Neural cell (in vitro differentiated cells): ENCODE data around the gene SUN5. TPM values are rescaled to one million over a fixed set of nuclear protein-coding genes. Genes with fewer than 3 reads are reported as not detected.

Experiments
- H2AFZ ChIP-seq: fragments of 200-600, 300-800 bp; sonication (generic), shearing (Covaris generic); 2 replicates; pipeline ENCODE4 v1.6.0; 2014; ENCODE audit warnings: low read depth, mild to moderate bottlenecking, antibody characterized with exemption, low read length, moderate library complexity
- H3F3A ChIP-seq: fragments of 200-600 bp; shearing (Covaris generic); 2 replicates; pipeline ENCODE4 v1.6.1; 2016; ENCODE audit warnings: mild to moderate bottlenecking, moderate library complexity, mixed read lengths, antibody characterized with exemption, low read length; ENCODE audit not compliant: insufficient read depth, poor library complexity, severe bottlenecking
- H3K27ac ChIP-seq: fragments of 200-600, 300-800 bp; sonication (generic), shearing (Covaris generic); 2 replicates; pipeline ENCODE4 v1.5.1; 2014; ENCODE audit warnings: mild to moderate bottlenecking, low read length, moderate library complexity
- H3K27me3 ChIP-seq: fragments of 300-800, 200-600 bp; sonication (generic), shearing (Covaris generic); 2 replicates; pipeline ENCODE4 v1.6.0; 2014; ENCODE audit warnings: mild to moderate bottlenecking, low read depth, low read length, moderate library complexity; ENCODE audit not compliant: insufficient read depth
- H3K36me3 ChIP-seq: fragments of 300-800, 200-600 bp; sonication (generic), shearing (Covaris generic); 2 replicates; pipeline ENCODE4 v1.5.1; 2014; ENCODE audit warnings: mild to moderate bottlenecking, antibody characterized with exemption, low read length, moderate library complexity; ENCODE audit not compliant: insufficient read depth
- H3K4me2 ChIP-seq: fragments of 300-800, 200-600 bp; sonication (generic), shearing (Covaris generic); 2 replicates; pipeline ENCODE4 v1.6.0; 2014; ENCODE audit warnings: mild to moderate bottlenecking, low read length
- H3K4me3 ChIP-seq: fragments of 300-800, 200-600 bp; sonication (generic), shearing (Covaris generic); 2 replicates; pipeline ENCODE4 v1.5.1; 2014; ENCODE audit warnings: mild to moderate bottlenecking, low read length, moderate library complexity
- H3K79me2 ChIP-seq: fragments of 200-600 bp; shearing (Covaris generic); replicated peaks from 2 replicates; pipeline ENCODE4 v1.6.0; 2014; ENCODE audit warnings: mild to moderate bottlenecking, low read length, moderate library complexity; ENCODE audit not compliant: insufficient read depth
- H3K9ac ChIP-seq: fragments of 300-800, 200-600 bp; sonication (generic), shearing (Covaris generic); 2 replicates; pipeline ENCODE4 v1.6.1; 2016; ENCODE audit warnings: mild to moderate bottlenecking, low read length, mixed read lengths
- H3K9me2 ChIP-seq: fragments of 200-600 bp; shearing (Covaris generic); 2 replicates; pipeline ENCODE4 v1.6.1; 2016; ENCODE audit warnings: mild to moderate bottlenecking, low read length, mixed read lengths; ENCODE audit not compliant: insufficient read depth
- H3K9me3 ChIP-seq: fragments of 200-600, 300-800 bp; sonication (generic), shearing (Covaris generic); 2 replicates; pipeline ENCODE4 v1.6.1; 2016; ENCODE audit warnings: mild to moderate bottlenecking, mixed run types, low read length, moderate library complexity, mixed read lengths
- H4K20me1 ChIP-seq: fragments of 200-600 bp; shearing (Covaris generic); 2 replicates; pipeline ENCODE4 v1.6.1; 2016; ENCODE audit warnings: mild to moderate bottlenecking, mixed run types; ENCODE audit not compliant: insufficient read depth
- EP300 ChIP-seq: fragments of 450-650 bp; conservative IDR thresholded peaks from 2 replicates; pipeline ENCODE4 v1.6.1; 2014; ENCODE audit warnings: antibody characterized with exemption, mild to moderate bottlenecking, moderate library complexity; ENCODE audit not compliant: poor library complexity, severe bottlenecking
- EZH2 ChIP-seq: fragments of 200-600, 300-800 bp; shearing (Covaris generic), sonication (generic); IDR thresholded peaks from 2 replicates; pipeline ENCODE4 v1.6.1; 2014; ENCODE audit warnings: antibody characterized with exemption, low read length, borderline replicate concordance, mild to moderate bottlenecking; ENCODE audit not compliant: insufficient read depth, poor library complexity, severe bottlenecking
- MXI1 ChIP-seq: fragments of 450-650 bp; conservative IDR thresholded peaks from 2 replicates; pipeline ENCODE4 v1.6.1; 2014; ENCODE audit warnings: antibody characterized with exemption, mild to moderate bottlenecking; ENCODE audit not compliant: poor library complexity, severe bottlenecking
- POLR2AphosphoS5 ChIP-seq: IDR thresholded peaks from 2 replicates; pipeline ENCODE4 v1.6.1; 2012
- RAD21 ChIP-seq: fragments of 450-650 bp; conservative IDR thresholded peaks from 2 replicates; pipeline ENCODE4 v1.6.1; 2014; ENCODE audit warnings: antibody characterized with exemption, mild to moderate bottlenecking, moderate library complexity
- REST ChIP-seq: IDR thresholded peaks from 2 replicates; pipeline ENCODE4 v1.6.1; 2012; ENCODE audit warnings: borderline replicate concordance
- SMC3 ChIP-seq: fragments of 450-650 bp; conservative IDR thresholded peaks from 2 replicates; pipeline ENCODE4 v1.6.1; 2014; ENCODE audit warnings: antibody characterized with exemption, mild to moderate bottlenecking, moderate library complexity; ENCODE audit not compliant: poor library complexity
- TAF1 ChIP-seq: IDR thresholded peaks from 2 replicates; pipeline ENCODE4 v1.6.1; 2012; ENCODE audit warnings: low read depth
- polyA plus RNA-seq: library from polyadenylated mRNA; depleted of rRNA; stranded (reverse); fragments of >200 nt; gene quantifications from 2 replicates; pipeline ENCODE4 v1.2.3, GENCODE V29; 2014
- TF ChIP-seq, protein P1 (sequence below): fragments of 450-650 bp; IDR thresholded peaks from 2 replicates; pipeline ENCODE4 v1.5.1; 2014; ENCODE audit warnings: antibody characterized with exemption, mild to moderate bottlenecking, moderate library complexity; ENCODE audit not compliant: poor library complexity, severe bottlenecking

Gene SUN5
- polyA plus RNA-seq, 1 donor from 2014 or later, result not detected

DNA sequence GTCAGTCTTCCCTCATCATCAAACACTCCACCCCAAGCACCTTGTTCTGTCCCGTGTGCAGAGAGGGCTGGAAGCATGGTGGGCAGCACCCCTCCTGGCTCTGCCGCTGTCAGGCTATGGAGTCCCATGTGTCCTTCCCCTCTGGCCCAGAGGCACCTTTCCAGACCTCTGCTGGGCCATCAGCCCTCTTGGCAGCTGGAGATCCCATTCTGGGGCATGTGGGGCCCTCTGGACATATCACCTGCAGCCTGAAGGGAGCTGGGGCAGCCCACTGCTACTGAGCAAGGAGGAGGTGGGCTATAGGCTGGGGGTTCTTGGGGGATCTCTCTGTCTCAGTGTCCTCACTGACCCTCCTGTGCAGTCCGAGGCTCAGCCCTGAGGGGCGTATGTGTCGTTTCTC is 42.2 kb downstream of the SUN5 start:
- H3K9ac ChIP-seq, result no peak overlapping the region
- no peak overlapping the region for H3K4me2 ChIP-seq
- no peak overlapping the region for H3K27ac ChIP-seq
- TF ChIP-seq SMC3, result no peak
- TF ChIP-seq, protein P1, sequence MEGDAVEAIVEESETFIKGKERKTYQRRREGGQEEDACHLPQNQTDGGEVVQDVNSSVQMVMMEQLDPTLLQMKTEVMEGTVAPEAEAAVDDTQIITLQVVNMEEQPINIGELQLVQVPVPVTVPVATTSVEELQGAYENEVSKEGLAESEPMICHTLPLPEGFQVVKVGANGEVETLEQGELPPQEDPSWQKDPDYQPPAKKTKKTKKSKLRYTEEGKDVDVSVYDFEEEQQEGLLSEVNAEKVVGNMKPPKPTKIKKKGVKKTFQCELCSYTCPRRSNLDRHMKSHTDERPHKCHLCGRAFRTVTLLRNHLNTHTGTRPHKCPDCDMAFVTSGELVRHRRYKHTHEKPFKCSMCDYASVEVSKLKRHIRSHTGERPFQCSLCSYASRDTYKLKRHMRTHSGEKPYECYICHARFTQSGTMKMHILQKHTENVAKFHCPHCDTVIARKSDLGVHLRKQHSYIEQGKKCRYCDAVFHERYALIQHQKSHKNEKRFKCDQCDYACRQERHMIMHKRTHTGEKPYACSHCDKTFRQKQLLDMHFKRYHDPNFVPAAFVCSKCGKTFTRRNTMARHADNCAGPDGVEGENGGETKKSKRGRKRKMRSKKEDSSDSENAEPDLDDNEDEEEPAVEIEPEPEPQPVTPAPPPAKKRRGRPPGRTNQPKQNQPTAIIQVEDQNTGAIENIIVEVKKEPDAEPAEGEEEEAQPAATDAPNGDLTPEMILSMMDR, result no peak
- no peak for TF ChIP-seq RAD21
- no peak for TF ChIP-seq EZH2
- TF ChIP-seq REST, result no peak
- no peak for TF ChIP-seq EP300
- TF ChIP-seq POLR2AphosphoS5, result no peak
- TF ChIP-seq TAF1, result no peak
- TF ChIP-seq MXI1, result no peak
- no peaks in the 10 kb centered on the region for H3K9me2 ChIP-seq
- no peaks in the 10 kb centered on the region for H3F3A ChIP-seq
- no peak overlapping the region for H2AFZ ChIP-seq
- no peaks in the 10 kb centered on the region for H3K36me3 ChIP-seq
- no peak overlapping the region for H3K4me3 ChIP-seq
- H4K20me1 ChIP-seq, result no peaks in the 10 kb centered on the region
- no peaks in the 10 kb centered on the region for H3K27me3 ChIP-seq
- H3K79me2 ChIP-seq, result no peaks in the 10 kb centered on the region
- no peaks in the 10 kb centered on the region for H3K9me3 ChIP-seq

DNA sequence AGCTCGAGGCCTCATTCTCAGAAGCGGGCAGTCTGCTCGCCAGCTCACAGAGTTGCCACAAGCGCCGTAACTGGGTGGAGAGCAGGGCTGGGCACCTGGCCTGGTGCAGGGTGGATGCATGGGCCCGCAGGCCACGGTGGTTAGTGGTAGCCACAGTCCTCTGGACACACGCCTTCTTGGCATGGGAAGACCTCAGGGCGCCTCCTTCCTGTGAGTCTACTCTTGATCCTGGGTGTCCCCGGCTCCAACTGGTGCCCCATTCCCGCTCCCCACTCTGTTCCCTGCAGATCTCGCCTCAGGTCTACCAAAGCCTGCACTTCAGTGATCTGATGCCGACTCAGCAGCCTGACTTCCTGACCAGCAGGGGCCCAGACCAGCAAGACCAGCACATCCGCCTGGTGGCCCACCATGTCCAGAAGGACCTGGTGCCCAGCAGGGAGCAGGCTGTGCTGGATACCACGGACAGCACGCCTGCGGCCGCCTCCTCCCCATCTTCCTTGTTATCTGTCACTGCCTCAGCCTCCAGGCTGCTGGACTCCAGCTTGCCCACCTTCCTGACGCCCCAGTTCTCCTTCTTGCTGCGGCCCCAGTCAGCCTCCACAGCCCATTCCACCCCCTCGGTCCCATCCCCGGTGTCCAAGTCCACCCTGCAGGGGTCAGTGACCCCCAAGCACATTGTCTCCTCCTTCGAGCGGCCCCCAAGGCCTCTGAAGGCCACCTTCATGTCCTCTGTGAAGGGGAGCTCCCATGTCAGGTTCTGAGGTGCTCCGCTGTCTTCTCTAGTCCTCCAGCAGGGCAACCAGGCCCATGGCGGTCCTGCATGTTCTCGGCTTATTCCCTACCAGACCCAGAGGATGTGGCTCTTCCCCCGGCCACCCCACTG is 43.1 kb downstream of the SUN5 start:
- Histone ChIP-seq H4K20me1 (no peaks in the 10 kb centered on the region), H3K9me3 (no peaks in the 10 kb centered on the region), H3K27ac (no peak overlapping the region), H3K36me3 (no peaks in the 10 kb centered on the region), H3K4me2 (no peak overlapping the region), H3F3A (no peaks in the 10 kb centered on the region), H2AFZ (no peak overlapping the region), H3K4me3 (no peak overlapping the region), H3K27me3 (no peaks in the 10 kb centered on the region), H3K9ac (no peak overlapping the region), H3K79me2 (no peaks in the 10 kb centered on the region), H3K9me2 (no peaks in the 10 kb centered on the region)
- TF ChIP-seq, protein P1, result no peak
- TF ChIP-seq EZH2 (no peak), MXI1 (no peak), TAF1 (no peak), REST (no peak), POLR2AphosphoS5 (no peak), EP300 (no peak), RAD21 (no peak)
